Measurements from ENCODE around the gene SDK2.
A peak's percentile ranks its signal among the peaks of the same experiment; 100 is the strongest.

Gene SDK2

GRCh38 chr17:73436954-73437353 lies 207.3 kb downstream of the SDK2 start:
- no peak for DNase-seq

GRCh38 chr17:73435412-73435811 lies 208.8 kb downstream of the SDK2 start:
- DNase-seq = no peak

DNA sequence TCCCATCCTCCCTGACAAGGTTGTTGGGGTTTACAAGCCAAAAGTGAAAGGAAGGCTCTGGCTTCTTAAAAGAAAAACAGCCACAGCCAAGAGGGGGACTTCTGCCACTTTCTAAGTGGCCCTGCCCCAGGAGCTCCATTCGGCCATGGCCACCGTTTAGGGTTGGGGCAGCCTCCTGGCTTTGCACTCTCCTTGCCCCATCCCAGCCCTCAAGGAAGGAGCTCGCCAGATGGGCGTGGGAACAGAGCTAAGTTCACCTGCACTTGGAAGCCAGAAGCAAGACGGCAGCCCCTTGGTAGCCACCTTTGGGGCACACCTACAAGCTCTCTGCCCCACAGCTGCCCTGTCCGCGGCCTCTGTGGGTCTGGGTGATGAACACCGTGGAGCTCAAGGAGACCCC lies 210.1 kb downstream of the SDK2 start:
- DNase-seq = no peak

GRCh38 chr17:73433501-73433900 lies 210.7 kb downstream of the SDK2 start:
- DNase-seq = no peak

DNA sequence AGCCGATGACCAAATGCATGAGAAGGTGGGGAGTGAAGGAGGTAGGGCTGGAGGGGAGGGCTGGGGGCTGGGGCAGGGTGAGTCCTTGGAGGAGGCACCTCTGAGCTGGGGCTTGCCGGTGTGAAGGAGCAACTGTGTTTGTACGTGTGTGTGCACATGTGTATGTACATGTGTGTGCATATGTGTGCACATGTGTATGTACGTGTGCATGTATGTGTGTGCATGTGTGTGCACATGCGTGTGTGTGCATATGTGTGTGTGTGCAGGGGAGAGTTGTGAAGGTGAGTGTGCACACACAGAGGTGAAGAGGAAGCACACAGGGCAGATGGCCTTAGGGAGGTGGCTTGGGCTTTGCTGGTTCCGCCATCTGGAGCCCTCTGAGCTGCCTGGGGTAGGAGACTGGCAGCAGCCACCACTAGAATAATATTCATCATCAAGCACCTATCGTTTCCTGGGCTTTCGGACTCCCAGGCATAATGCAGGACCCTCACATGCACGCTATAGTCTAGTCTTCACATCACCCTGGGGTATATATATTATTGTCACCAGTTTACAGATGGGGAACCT lies 211.5 kb downstream of the SDK2 start:
- no peak for DNase-seq

- no peak for DNase-seq
Observed at GRCh38 chr17:73431401-73432205, 212.6 kb downstream of the SDK2 start.

GRCh38 chr17:73430848-73431247 lies 213.4 kb downstream of the SDK2 start:
- peak; percentile 35 for DNase-seq

GRCh38 chr17:73430165-73430680 lies 214.0 kb downstream of the SDK2 start:
- DNase-seq = peak; percentile 2

GRCh38 chr17:73429440-73430164 lies 214.6 kb downstream of the SDK2 start:
- DNase-seq = peak; percentile 69

DNA sequence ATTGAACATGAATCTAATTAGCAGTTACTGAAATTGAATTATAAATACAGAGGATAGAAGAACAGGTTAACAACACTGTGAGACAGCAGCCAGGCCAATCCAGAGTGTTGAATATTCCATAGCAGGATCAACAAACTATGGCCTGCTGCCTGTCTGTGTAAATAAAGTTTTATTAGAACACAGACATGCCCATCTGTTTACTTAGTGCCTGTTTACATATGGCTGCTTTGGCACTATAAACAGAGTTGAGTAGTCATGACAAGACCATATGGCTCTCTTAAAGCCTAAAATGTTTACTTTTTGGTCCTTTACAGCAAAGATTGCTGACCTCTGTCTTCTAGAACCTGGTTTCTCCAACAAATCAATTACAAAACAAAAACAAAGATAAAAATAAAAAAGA lies 217.0 kb downstream of the SDK2 start:
- peak; percentile 34 for DNase-seq

GRCh38 chr17:73424571-73424970 lies 219.7 kb downstream of the SDK2 start:
- no peak for DNase-seq

DNA sequence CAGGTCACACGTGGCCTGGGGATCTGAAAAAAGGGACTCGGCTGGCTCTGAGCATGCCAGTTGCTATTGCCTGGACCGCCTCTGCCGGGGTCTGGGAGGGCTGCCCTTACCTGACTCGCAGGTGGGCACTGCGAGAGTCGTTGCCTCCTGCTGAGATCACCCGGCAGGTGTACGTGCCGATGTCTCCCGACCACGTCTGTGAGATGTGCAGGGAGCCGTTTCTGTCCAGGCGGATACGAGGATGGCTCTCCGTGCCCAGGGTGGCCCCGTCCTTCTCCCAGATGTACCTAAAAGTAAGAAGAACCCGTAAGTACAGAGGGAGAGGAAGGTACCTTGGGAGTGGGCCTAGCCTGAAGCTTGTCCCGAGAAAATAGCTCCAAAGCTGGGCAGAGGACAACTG lies 220.4 kb downstream of the SDK2 start:
- no peak for DNase-seq

- DNase-seq = no peak
Observed at GRCh38 chr17:73423159-73423715, 221.0 kb downstream of the SDK2 start.

DNA sequence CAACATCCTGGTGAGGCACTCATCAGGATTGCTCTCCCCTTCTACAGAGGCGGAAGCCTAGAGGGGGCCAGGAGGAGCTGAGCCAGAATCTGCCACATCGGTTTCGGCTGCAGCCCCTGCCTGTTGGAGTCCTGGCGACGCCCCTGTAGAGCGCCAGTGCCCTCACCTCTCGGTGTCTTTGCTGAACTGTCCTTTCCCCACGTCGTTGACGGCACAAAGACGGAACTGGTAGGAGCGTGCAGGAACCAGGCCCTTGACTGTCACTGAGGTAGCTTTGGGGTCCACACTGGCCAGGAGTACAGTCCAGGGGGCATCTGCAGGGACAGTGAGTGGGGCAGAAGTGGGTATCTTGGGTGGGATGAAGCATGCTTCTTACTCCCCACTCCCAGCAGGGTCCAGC lies 222.1 kb downstream of the SDK2 start:
- DNase-seq = no peak

GRCh38 chr17:73420897-73421296 lies 223.3 kb downstream of the SDK2 start:
- DNase-seq = no peak

GRCh38 chr17:73419881-73420280 lies 224.4 kb downstream of the SDK2 start:
- no peak for DNase-seq

GRCh38 chr17:73419051-73419450 lies 225.2 kb downstream of the SDK2 start:
- DNase-seq = no peak

DNA sequence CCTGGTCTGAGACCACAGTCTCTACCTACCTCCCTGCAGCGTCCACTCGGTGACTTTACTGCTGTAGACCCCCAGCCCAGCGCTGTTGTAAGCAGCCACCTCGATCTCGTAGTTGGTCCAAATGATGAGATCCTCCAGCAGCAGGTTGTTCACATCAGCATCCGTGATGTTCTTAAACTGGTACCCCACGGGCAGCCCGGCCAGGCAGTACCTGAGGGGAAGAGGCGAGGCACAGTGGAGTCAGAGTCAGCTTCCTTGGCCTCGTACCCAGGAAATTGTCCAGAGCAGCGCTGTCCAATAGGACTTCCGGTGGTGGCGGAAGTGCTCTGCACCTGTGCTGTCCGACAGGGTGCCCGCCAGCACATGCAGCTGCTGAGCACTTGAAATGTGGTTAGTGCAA lies 228.5 kb downstream of the SDK2 start:
- no peak for DNase-seq

- no peak for DNase-seq
Observed at GRCh38 chr17:73414171-73414955, 229.9 kb downstream of the SDK2 start.

DNA sequence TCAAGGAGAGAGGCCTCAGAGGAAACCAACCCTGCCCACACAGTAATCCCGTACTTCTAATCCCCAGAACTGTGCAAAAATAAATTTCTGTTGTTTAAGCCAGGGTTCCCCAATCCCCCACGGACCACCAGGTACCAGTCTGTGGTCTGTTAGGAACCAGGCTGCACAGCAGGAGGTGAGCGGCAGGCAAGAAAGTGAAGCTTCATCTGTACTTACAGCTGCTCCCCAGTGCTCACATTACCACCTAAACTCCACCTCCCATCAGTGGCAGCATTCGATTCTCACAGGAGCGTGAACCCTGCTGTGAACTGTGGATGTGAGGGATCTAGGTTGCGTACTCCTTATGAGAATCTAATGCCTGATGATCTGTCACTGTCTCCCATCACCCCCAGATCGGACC lies 231.3 kb downstream of the SDK2 start:
- DNase-seq = no peak

- no peak for DNase-seq
Observed at GRCh38 chr17:73411313-73411747, 232.9 kb downstream of the SDK2 start.

DNA sequence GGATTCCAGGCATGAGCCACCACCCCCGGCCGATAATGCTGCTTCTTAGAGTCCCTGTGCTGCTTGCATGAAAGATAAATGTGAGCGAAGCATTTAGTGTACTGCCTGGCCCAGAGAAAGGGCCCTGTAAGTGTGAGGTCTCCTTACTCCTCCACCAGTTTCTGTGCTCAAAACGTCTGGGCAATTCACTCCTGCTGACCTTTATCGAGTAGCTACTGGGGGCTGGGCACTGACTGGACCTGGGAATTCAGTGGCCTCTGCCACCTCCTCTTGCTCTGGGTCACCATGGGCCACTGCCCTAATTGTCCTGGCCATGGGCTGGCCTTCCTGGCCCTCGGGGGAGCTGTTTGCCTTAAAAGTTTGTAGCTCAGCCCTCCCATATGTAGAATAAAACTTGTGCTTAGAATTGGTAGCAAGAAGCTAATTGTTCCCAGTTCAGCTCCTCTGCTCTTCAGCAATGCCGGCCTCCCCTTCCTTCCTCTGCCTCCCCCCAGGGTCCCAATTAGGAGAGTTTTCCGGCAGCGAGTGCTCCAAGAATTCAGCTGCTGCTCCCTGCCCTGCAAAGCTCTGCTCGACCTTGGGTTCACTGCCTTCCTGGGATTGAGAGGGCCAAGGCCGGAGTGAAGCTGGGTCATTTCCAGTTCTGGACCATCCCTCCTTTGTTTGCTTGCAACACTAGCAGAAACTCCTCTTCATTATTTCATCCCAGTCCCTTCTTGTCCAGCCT lies 233.5 kb downstream of the SDK2 start:
- no peak for DNase-seq

All from NCI-H2029 treated with DMSO at 0.1 percent for 48 hours (cell line).